Measurements from ENCODE around the gene GRID1.

GRCh38 chr10:86041116-86041515 lies 325.5 kb downstream of the GRID1 start:
- no peak for TF ChIP-seq CTCF (optimal IDR thresholded peaks at IDR 0.05 in 1 of 3, IDR thresholded peaks at IDR 0.05 in 1 of 3, conservative IDR thresholded peaks at IDR 0.05 in 1 of 3; ENCODE audit: extremely low read depth in 1 of 3, insufficient read depth in 2 of 3, low read length in 3 of 3)
- TF ChIP-seq EZH2 (IDR thresholded peaks at IDR 0.05; ENCODE audit: low read length): no peak
